ENCODE measurements around the gene MAN2A1.
"Not testable (repeated sequence)": the region's sequence is repeated elsewhere in the genome, so short reads cannot be mapped to it uniquely, and the experiment has no call there.

Gene MAN2A1

DNA sequence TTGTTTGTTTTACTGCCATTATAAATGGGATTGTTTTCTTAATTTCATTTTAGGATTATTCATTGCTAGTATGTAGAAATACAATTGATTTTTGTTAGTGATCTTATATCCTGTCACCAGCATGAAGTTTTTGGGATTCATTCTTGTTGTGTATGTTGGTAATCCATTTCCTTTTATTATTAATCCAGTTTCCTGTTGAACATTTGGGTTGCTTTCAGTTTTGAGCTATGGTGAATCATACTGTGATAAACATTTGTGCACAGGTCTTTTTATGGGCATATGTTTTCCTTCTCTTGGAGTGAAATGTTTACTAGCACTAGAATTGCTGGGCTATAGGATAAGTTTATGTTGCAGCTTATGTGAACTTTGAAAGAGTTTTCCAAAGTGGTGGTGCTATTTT is 69.6 kb downstream of the MAN2A1 start:
- no peak for DNase-seq

DNA sequence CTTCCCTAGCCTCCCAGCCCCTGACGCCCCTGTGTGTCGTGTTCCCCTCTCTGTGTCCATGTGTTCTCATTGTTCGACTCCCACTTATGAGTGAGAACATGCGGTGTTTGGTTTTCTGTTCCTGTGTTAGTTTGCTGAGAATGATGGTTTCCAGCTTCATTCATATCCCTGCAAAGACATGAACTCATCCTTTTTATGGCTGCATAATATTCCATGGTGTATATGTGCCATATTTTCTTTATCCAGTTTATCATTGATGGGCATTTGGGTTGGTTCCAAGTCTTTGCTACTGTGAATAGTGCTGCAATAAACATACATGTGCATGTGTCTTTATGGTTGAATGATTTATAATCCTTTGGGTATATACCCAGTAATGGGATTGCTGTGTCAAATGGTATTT is 70.4 kb downstream of the MAN2A1 start:
- not testable (repeated sequence) for DNase-seq

GRCh38 chr5:109762821-109763220 is 73.1 kb downstream of the MAN2A1 start:
- DNase-seq: no peak

DNA sequence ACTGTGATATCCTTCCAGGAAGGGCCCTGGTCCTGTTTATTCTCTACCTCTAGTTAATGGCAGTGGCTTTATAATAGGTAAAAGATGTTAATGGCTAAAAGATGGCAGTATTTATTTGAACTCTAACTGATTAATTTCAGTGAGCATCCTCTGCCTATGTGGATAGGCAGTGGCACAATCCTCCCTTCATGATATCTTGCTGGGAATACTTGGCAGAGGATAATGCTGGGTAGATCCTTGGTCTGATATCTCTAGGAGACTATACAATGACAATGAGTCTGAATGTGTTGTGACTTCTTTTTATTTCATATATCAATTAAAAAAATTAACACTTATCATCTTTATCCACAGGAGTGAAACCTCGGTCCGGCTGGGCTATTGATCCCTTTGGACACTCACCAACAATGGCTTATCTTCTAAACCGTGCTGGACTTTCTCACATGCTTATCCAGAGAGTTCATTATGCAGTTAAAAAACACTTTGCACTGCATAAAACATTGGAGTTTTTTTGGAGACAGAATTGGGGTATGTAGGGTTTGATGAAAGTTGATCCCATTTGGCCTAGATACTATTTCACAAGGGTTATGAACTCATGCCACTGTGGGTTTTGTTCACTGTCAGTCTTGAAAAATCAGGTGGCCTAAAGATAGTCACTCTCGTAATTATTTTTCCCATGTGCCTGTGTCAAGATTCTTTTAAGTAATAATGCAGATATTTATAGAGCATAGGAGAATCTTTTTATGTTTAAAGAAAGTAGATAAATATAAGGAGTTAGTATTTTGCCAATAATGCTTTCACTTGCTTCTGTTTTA is 77.7 kb downstream of the MAN2A1 start:
- DNase-seq: no peak

DNA sequence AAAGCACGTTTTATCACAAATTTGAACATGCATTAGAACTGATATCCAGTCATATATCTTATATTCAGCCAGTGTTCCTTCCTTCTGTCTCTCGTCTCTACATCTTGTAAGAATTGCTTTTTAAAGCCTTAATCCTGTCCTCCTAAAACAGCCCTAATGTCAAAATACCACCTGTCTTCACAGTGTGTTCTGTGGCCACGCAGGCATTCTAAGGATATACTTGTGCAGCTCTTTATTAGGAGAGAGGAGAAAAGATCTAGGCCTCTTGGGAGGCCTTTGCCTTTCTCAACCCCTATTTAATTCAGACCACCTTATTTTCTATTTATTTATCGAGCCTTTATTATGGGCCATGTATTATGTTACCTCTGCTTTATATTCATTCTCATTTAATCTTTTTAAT is 78.3 kb downstream of the MAN2A1 start:
- DNase-seq: no peak

GRCh38 chr5:109769597-109770291 is 80.0 kb downstream of the MAN2A1 start:
- no peak for DNase-seq

DNA sequence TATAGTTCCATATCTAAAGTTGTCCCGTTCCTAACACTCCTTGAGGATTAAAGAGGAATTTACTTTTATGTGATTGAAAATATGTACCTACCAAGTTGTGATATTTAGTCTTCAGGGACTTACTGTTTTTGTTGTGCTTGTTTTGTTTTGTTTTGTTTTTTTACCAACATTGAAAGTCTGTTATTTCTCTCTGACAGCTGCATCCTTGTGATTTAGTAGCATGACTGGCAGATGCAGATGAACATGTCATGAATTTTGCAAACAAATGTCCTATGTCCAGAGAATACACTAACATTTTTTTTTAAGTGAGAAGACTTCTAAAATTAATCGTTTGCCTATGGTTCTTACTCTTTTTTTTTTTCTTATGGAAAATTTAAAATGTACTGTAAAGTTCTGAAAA is 85.4 kb downstream of the MAN2A1 start:
- no peak for DNase-seq

- no peak for DNase-seq
These were observed 89.5 kb downstream of the MAN2A1 start for GRCh38 chr5:109779036-109779735.

GRCh38 chr5:109784687-109785086 is 95.0 kb downstream of the MAN2A1 start:
- no peak for DNase-seq

GRCh38 chr5:109786206-109786855 is 96.6 kb downstream of the MAN2A1 start:
- DNase-seq: no peak

DNA sequence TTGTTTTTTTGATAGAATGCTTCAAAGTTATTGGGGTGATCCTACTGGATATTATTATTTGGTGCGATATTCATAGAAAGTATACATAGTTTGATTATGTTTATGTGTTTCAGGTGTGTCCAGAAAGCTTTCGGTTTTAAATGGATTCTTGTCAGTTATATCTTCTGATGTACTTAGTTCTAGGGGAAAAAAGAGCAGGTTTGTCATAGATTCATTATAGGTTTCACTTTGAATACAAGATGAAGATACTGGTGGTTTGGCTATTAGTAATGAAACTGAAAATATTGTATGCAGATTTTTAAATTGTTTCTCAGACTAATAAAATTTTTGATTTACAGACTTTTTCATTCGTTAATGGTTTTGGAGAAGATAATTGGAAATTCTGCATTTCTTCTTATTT is 98.9 kb downstream of the MAN2A1 start:
- no peak for DNase-seq

DNA sequence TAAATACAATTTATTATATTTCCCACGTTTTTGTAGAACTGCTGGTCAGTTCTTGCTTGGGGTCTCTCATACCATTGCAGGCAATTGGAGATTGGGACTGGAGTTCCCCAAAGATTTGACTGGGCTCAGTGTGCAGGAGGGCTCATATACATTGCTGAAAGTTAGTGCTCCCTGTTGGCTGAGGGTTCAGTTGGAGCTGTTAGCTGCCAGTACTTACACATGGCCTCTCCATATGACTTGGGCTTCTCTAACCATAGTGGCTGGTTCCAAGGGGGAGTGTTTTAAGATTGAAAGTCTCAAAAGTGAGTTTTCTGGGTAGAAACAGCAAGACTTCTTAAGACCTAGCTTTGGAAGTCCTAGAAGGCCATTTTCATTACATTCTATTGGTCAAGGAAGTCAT is 102.9 kb downstream of the MAN2A1 start:
- DNase-seq: no peak

DNA sequence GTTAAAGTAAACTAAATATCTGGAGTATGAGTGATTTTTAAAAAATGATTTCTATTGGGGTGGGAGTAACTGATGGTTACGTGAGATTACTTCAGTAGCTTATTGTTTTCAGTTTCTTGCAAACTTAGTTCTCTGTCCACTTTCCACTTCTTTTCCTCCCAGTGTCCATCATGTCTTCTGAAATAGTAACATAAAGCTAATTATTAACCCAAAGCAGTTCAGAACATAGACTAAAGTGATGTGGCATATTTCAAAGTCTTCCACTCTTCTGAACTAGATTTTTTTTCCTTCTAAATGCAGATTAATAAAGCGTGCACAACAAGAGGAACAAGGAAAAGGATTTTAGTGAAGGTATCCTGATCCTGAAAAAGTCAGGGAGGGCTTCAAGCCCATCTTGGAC is 114.1 kb downstream of the MAN2A1 start:
- no peak for DNase-seq

DNA sequence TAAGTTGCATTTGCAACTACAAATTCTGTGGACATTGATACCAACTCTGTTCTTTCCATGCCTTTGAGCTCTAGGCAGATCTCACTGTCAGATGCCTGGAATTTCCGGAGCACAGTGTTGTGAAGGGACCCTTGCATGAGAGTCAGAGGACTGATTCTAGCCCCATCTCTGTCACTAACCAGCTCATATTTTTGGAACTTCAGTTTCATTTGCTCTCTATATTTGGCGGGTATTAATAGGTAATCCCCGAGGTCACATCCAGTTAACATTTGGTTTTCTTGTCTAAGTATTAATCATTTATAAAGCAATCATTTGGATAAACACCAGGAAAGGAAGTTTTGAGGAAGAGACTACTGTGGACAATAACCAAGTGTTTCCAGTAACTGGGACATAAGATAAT is 115.7 kb downstream of the MAN2A1 start:
- DNase-seq: no peak

GRCh38 chr5:109805883-109806282 is 116.2 kb downstream of the MAN2A1 start:
- DNase-seq: no peak

DNA sequence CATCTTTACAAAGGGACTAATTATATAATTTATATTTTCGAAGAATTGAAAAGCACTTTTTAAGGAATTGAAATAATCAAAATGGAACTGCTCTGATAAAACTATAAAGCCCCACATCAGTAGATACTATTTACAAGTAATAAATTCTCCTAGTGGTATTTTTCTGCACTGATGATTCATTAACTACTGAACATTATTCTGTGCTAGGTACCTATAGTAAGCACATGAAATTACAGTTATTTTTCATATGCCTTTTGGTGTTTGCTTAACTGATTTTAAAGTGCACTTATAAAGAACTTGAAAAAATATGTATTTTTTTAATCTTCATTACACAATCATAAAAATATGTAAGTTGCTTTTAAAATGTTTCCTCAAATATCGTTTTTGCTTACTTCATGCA is 123.0 kb downstream of the MAN2A1 start:
- no peak for DNase-seq

DNA sequence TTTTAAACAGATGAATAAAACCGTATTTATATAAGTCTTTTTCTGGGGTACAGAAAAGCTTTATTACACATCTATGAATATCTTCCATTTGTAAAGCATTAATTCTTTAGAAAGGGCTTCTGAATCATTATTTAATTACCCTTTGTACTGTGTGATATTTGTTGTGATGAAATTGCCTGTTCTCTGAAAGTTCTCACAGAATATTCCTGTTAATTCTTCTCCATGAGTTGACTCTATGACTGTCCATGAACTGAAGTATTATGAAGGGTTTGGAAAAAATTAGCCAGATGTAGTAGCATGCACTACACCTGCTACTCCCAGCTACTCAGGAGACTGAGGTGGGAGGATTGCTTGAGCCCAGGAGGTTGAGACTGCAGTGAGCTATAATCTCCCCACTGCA is 127.0 kb downstream of the MAN2A1 start:
- no peak for DNase-seq

DNA sequence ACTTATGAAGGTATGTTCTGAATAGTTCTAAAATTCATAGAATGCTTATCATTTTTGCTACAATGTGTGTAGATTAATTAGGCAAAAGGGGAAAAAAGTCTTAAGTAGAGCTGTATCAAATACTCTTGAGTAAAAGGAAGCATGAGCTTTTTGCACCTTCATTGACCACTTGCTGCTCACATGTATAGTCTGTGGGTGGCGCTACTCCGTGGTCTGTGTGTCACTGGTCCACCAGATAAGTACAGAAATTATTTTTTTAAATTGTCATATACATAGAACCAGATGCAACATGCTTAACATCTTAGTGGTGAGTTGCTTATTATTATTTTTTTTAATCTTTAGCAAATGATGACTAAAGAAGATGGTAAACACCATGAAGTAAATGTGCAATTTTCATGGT is 130.2 kb downstream of the MAN2A1 start:
- no peak for DNase-seq

GRCh38 chr5:109823597-109823996 is 133.9 kb downstream of the MAN2A1 start:
- DNase-seq: no peak

GRCh38 chr5:109825450-109825849 is 135.7 kb downstream of the MAN2A1 start:
- DNase-seq: no peak

GRCh38 chr5:109826426-109826825 is 136.7 kb downstream of the MAN2A1 start:
- DNase-seq: no peak

GRCh38 chr5:109829331-109829730 is 139.6 kb downstream of the MAN2A1 start:
- DNase-seq: no peak

DNA sequence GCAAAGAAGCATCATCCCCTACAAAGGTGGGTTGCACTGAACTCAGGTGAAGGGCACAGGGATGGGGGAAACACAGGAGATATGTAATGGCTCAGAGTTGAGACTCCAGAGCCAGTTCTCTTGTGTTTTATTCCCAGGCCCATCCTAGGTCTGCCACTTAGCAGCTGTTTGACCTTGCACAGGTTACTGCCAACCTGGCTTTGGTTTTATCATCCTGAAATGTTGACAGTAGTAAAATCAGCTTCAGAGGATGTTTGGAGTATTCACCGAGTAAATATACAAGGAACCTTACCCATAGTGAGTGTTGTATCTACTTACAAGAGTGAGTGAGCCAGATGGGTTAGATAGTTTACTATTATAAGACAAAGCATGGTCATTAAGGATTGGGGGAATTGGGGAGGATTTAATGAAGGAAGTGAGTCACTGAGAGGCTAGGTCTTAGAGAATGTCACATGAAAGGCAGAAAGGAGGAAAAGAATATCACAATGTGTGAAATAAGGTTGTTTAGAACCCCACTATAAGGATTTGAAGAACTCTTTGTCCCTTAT is 141.3 kb downstream of the MAN2A1 start:
- DNase-seq: no peak

All from activated effector memory CD4-positive, alpha-beta T cell treated with anti-CD3 and anti-CD28 coated beads, Interleukin-2, amount 50 U/mL, for 16 hours (primary cell).